Psoas muscle (tissue), 8 donors: ENCODE results near the gene SERPINA4. TPM values are rescaled to one million over a fixed set of nuclear protein-coding genes. Genes with fewer than 3 reads are reported as not detected.
A peak's percentile ranks its signal among the peaks of the same experiment; 100 is the strongest.
"Not testable (repeated sequence)": the region's sequence is repeated elsewhere in the genome, so short reads cannot be mapped to it uniquely, and the experiment has no call there.

Experiments
- ATAC-seq, 4 donors: fragments of 200-7000 bp; cut with Tn5 transposase; one replicate each; pipeline ENCODE4 v1.9.1; 2020; ENCODE audit warnings: moderate library complexity in 3 of 4, mild to moderate bottlenecking in 2 of 4
- DNase-seq, 2 donors: peaks; one replicate each; pipeline ENCODE4 v3.0.0-alpha.2; 2020
- H3K27ac ChIP-seq: fragments of 200-600 bp; one replicate; pipeline ENCODE4 v1.8.0; 2022
- H3K27me3 ChIP-seq, 3 donors: fragments of 200-600 bp in 1 of 3; one replicate each; pipeline versions ENCODE4 v1.6.1 to v1.8.0; 2013 to 2022; ENCODE audit warnings: low read length in 2 of 3, mild to moderate bottlenecking in 2 of 3, moderate library complexity in 1 of 3; ENCODE audit not compliant: insufficient read depth in 3 of 3
- H3K36me3 ChIP-seq, 2 donors: fragments of 200-600 bp in 1 of 2; one replicate each; pipeline versions ENCODE4 v1.6.1 to v1.8.0; 2013 to 2022; ENCODE audit warnings: low read depth in 1 of 2, mild to moderate bottlenecking in 1 of 2, moderate library complexity in 1 of 2; ENCODE audit not compliant: insufficient read depth in 1 of 2
- H3K4me1 ChIP-seq: fragments of 200-600 bp; one replicate; pipeline ENCODE4 v1.8.0; 2022
- H3K4me3 ChIP-seq: fragments of 200-600 bp; one replicate; pipeline ENCODE4 v1.8.0; 2022; ENCODE audit warnings: mild to moderate bottlenecking
- H3K9me3 ChIP-seq: fragments of 200-600 bp; one replicate; pipeline ENCODE4 v1.8.0; 2022
- CTCF ChIP-seq: fragments of 200-600 bp; IDR thresholded peaks from one replicate; pipeline ENCODE4 v1.8.0; 2022; ENCODE audit warnings: antibody characterized with exemption
- WGBS, 3 donors: extraction: QIAGEN DNeasy Blood & Tissue Kit; methylation state at CpG; one replicate each; pipeline versions ENCODE4 v1.1.6 to v1.1.7; 2013; 5-methylcytosine and 5-hydroxymethylcytosine counted together
- intact Hi-C, 2 donors: fragments of 100-400 bp; cut with DNase I; formaldehyde crosslinking; loops; one replicate each; pipeline versions ENCODE4 v1.11.0 to v1.14.2; 2022
- polyA plus RNA-seq, 3 donors: library from polyadenylated mRNA; stranded (reverse); fragments of 200-250 nt; gene quantifications; one replicate each; pipeline ENCODE4 v1.2.3, GENCODE V29; 2013
- total RNA-seq, 4 donors: library from RNA; stranded (reverse); fragmentation: NEBNext Ultra II Directional in 2 of 4; extraction: Animal tissue kit (Norgen Biotek cat#: 25700) in 2 of 4; gene quantifications; one replicate each; pipeline versions ENCODE4 v1.2.1 to v1.2.4, GENCODE V29; 2021 to 2023
- donor health status: healthy with polysubstance abuse.
- donor health status: DM: no; HTN: no; CAD: no; lungs with moderate emphysema.
- donor health status: Bipolar disorder and iron deficiency.
- donor health status: healthy.
- donor health status: DM: yes; HTN: yes; CAD: no.
- donor health status: DM: no; HTN: no; CAD: no.
- donor health status: DM: no; HTN: no; CAD: no.
- donor health status: DM: yes; HTN: yes; CAD: no.

The SERPINA4 gene
- total and polyA plus RNA-seq, 7 donors: not detected

DNA sequence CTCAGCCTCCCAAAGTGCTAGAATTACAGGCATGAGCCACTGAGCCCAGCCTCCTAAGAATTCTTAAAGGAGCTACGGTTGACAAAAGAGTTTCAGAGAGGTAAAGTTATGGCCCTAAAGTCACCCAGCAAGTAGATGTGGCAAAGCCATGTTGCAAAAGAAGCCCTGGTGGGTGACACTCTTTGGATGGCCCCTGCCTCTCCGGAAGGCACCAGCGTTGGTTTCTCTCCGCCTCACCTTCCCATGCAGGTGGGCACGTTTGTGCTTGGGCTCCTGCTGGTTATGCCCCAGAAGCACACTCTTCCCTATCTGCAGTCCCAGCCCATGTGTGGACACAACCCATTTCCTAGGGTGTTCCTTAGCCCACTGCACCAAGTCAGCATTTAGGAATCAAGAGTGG lies 41.5 kb downstream of the SERPINA4 start:
- no peak overlapping the region for H3K4me3 ChIP-seq
- DNase-seq (no peak), ATAC-seq (no peak)
- H3K9me3 ChIP-seq: no peaks in the 10 kb centered on the region
- no peaks in the 10 kb centered on the region for H3K27me3 ChIP-seq
- no peak for TF ChIP-seq CTCF
- no peak overlapping the region for H3K27ac ChIP-seq
- H3K36me3 ChIP-seq: no peaks in the 10 kb centered on the region
- WGBS, 3 donors: 91 to 96% (median 94%) methylated on average over 5 of the region's 5 CpGs
- intact Hi-C loops: no loop called here
- H3K4me1 ChIP-seq: peaks cover 20% of the 10 kb centered on the region

- 59 to 82% (median 82%) methylated on average over 3 of the region's 3 CpGs for WGBS, 3 donors
- intact Hi-C loops: no loop called here
- Histone ChIP-seq H3K27me3 (no peaks in the 10 kb centered on the region), H3K4me3 (no peak overlapping the region), H3K36me3 (no peaks in the 10 kb centered on the region), H3K27ac (no peak overlapping the region), H3K9me3 (peaks cover 4% of the 10 kb centered on the region), H3K4me1 (peaks cover 16% of the 10 kb centered on the region)
- no peak for TF ChIP-seq CTCF
- no peak for ATAC-seq
- no peak for DNase-seq
Measured at GRCh38 chr14:94605361-94605760, 44.1 kb downstream of the SERPINA4 start.

GRCh38 chr14:94608966-94609365 lies 47.7 kb downstream of the SERPINA4 start:
- ATAC-seq, H3K4me1 ChIP-seq, H3K27me3 ChIP-seq, H3K9me3 ChIP-seq, intact Hi-C loops, H3K4me3 ChIP-seq, DNase-seq, H3K27ac ChIP-seq, H3K36me3 ChIP-seq: not testable (repeated sequence)
- 79 to 82% (median 82%) methylated on average over 1 of the region's 1 CpG for WGBS, 3 donors

DNA sequence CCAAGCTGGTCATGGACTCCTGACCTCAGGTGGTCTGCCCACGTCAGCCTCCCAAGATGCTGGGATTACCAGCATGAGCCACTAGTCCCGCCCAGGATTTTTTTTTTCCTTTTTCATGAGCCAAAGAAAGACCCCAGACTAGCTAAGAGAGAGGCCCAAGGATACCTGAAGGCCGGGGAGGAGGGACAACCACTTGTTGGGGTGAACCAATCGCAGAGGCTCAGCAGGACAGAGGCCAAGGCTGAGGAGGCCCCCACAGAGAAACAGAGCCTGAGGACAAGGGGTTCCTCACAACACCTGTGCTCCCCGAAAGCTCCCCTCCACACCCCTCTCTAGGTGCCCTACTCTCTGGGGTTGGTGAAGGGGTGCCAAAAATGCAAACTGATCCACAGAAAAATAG lies 49.9 kb downstream of the SERPINA4 start:
- H3K27ac ChIP-seq: no peak overlapping the region
- intact Hi-C loops: no loop called here
- ATAC-seq (no peak), DNase-seq (no peak)
- H3K36me3 ChIP-seq: no peaks in the 10 kb centered on the region
- TF ChIP-seq CTCF: no peak
- no peak overlapping the region for H3K4me3 ChIP-seq
- H3K27me3 ChIP-seq: peaks cover 0 to under 1% (median 0%) of the 10 kb centered on the region in 3 donors
- peaks cover 5% of the 10 kb centered on the region for H3K4me1 ChIP-seq
- peaks cover 4% of the 10 kb centered on the region for H3K9me3 ChIP-seq
- WGBS, 3 donors: 90 to 97% (median 93%) methylated on average over 5 of the region's 5 CpGs

DNA sequence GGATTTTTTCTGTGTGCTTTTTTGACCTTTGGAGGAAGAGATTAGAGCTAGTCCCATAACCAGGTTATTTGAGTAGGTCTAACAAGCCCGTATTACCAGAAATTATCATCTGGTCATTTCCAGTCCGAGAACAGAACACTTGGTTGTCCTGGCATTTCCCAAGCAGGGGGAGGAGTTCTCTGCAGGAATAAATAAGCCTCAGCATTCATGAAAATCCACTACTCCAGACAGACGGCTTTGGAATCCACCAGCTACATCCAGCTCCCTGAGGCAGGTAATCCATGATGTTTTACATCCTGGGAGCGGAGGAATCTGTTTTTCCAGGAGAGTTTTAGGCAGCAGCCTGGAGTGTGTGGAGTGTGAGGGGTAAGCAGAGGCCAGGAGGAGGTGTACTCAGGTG lies 50.9 kb downstream of the SERPINA4 start, which contains the start of gene SERPINA3:
Gene SERPINA3, plus strand, starts transcription at position 218 of the 400 bp plus-strand sequence. CDS start 2,051 bp downstream, outside the sequence.
- no peak for TF ChIP-seq CTCF
- no peak for DNase-seq
- Histone ChIP-seq H3K36me3 (no peaks in the 10 kb centered on the region), H3K9me3 (peaks cover 4% of the 10 kb centered on the region), H3K4me3 (no peak within 1 kb of the TSS), H3K27me3 (peaks cover 0 to 2% (median 0%) of the 10 kb centered on the region in 3 donors), H3K4me1 (no peaks in the 10 kb centered on the region), H3K27ac (no peak within 1 kb of the TSS)
- ATAC-seq: peak in 3 of 4 donors; percentile 27 to 58 (median 42)
- WGBS, 3 donors: 40 to 45% (median 42%) methylated on average over 4 of the region's 4 CpGs
- intact Hi-C loops: no loop called here
